Measurements from ENCODE around the gene CNTNAP2.

The CNTNAP2 gene

DNA sequence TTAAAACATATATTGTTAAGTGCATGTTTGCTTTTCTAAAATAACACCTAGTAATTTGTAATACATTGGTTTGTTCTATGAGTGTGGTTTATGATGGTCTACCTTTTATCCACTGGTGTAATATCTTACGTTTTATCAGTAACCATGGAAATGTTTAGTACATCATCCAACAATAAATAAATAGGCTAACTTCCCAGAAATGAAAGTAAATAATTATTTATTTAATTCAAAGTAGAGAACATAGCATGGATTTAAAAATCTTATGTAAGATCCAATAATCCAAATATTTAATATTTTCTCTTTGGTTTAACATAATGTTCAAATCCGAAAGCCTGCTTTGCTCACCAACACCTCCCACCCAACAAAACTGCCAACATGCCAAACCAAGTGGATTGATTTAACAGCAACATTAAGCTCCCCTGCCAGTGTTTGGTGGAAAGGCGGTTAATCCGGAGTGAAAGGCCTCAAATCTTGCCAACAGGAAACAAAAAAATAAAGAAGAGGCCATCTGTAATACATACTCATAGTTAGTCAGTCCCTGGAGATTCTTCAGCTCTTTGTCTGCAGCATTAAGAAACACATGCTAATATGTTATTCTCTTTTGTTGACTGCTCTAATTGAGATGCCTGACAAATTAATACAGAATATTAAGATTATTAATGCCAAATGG is 897.8 kb downstream of the CNTNAP2 start:
- TF ChIP-seq, protein P1, sequence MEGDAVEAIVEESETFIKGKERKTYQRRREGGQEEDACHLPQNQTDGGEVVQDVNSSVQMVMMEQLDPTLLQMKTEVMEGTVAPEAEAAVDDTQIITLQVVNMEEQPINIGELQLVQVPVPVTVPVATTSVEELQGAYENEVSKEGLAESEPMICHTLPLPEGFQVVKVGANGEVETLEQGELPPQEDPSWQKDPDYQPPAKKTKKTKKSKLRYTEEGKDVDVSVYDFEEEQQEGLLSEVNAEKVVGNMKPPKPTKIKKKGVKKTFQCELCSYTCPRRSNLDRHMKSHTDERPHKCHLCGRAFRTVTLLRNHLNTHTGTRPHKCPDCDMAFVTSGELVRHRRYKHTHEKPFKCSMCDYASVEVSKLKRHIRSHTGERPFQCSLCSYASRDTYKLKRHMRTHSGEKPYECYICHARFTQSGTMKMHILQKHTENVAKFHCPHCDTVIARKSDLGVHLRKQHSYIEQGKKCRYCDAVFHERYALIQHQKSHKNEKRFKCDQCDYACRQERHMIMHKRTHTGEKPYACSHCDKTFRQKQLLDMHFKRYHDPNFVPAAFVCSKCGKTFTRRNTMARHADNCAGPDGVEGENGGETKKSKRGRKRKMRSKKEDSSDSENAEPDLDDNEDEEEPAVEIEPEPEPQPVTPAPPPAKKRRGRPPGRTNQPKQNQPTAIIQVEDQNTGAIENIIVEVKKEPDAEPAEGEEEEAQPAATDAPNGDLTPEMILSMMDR (IDR thresholded peaks at IDR 0.05; ENCODE audit: control insufficient read depth, extremely low read depth, insufficient read depth): no peak
- DNase-seq (ENCODE audit: low read depth): no peak

DNA sequence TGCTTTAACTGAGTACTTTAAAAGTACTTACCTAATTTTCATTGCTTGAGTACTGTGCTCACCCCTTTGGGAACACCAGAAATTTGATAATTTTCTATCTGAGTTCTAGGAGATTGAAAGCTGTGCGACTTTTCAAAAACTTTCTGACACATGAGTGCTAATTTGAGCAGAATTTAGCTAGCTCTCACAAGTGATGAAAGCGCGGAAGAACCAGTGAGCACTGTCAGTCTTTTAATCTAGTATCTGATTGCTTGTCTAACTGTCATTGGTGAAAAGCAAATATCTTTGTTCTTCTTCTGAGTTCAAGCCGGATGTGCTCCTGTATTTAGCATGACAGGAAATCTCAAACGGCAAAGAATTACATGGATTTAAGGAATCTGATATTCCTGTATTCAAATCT is 899.4 kb downstream of the CNTNAP2 start:
- no peak for DNase-seq (ENCODE audit: low read depth)
- H3K4me3 ChIP-seq (ENCODE audit: low read depth, low read length): no peak overlapping the region
- TF ChIP-seq, protein P1 (IDR thresholded peaks at IDR 0.05; ENCODE audit: control insufficient read depth, extremely low read depth, insufficient read depth): no peak

More for the DNA sequence above, 897.8 kb downstream of the CNTNAP2 start:
- no peak overlapping the region for H3K4me3 ChIP-seq (ENCODE audit: low read depth, low read length)

DNA sequence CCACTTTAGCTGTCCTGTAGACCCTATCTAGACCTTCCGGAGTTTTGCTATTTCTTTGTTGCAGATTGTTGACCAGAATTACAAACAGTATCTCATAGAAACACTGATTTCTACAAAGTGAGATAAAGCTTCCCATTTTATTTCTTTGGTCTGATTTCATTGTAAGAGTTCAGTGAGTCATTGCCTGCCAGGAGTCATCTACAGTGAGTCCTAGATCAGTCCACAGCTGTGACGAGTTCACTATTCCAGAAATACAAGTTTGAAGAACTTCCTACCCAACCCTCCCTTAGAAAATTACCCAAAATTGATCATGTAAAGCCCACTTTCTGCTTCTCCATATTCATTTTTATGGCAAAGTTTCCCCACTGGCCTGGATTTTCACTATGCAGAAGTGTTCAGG is 905.5 kb downstream of the CNTNAP2 start:
- no peak for DNase-seq (ENCODE audit: low read depth)
- TF ChIP-seq, protein P1 (IDR thresholded peaks at IDR 0.05; ENCODE audit: control insufficient read depth, extremely low read depth, insufficient read depth): no peak
- H3K4me3 ChIP-seq (ENCODE audit: low read depth, low read length): no peak overlapping the region

DNA sequence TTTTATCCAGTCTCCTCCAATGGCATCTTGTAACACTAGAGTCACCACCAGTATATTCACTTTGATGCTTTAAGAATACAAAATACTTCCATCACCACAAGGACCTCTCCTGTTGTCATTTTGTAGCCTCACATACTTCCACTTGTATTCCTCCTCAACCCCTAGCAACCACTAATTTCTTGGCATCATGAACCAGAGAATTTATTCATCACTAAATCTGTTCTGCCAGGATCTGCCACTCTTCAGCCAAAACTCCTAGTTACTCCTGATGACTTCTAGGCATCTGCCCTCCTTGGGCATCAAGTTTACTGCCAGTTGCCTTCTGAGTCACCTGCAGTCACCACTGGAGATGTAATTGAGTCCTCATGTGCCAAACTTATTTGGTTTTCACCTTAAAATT is 906.8 kb downstream of the CNTNAP2 start:
- TF ChIP-seq, protein P1 (IDR thresholded peaks at IDR 0.05; ENCODE audit: control insufficient read depth, extremely low read depth, insufficient read depth): no peak
- H3K4me3 ChIP-seq (ENCODE audit: low read depth, low read length): no peak overlapping the region
- DNase-seq (ENCODE audit: low read depth): no peak

DNA sequence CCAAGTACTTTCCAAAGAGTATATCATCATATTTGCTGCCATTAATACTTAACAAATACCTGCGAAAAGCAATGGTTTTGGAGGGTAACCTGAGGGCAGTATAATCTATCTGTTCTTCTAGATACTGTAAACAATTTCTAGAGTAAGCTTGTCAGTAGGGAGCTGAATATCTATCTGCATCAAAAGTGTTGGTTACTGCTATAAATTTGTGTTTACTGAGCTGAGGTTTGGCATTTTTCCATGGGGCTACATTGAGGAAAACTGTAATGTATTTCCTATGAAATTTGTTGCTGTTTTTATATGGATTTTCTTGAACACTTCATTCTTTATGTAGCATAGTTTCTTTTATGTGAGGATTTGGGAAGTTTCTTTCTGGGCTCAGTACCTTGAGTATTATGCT is 913.4 kb downstream of the CNTNAP2 start:
- H3K4me3 ChIP-seq (ENCODE audit: low read depth, low read length): no peak overlapping the region
- TF ChIP-seq, protein P1 (IDR thresholded peaks at IDR 0.05; ENCODE audit: control insufficient read depth, extremely low read depth, insufficient read depth): no peak
- DNase-seq (ENCODE audit: low read depth): no peak

DNA sequence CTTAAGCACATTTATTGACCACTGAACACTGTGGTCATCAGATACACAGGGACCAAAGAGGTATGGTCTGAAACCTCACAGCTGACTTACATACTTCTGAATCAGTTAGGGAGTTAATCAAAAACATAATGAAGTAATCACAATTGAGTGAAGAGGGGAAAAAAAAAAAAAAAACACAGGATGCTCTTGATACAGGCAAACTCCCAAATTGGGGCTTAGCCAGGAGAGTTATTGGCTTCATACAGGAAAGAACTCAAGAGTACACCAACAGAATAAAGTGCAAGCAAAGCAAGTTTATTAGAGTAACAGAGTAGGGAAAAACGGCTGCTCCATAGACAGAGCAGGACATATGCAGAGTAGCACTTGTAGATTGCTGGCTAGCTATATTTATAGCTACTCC is 917.0 kb downstream of the CNTNAP2 start:
- no peak overlapping the region for H3K4me3 ChIP-seq (ENCODE audit: low read depth, low read length)
- peak; percentile 14 for DNase-seq (ENCODE audit: low read depth)
- TF ChIP-seq, protein P1 (IDR thresholded peaks at IDR 0.05; ENCODE audit: control insufficient read depth, extremely low read depth, insufficient read depth): no peak

DNA sequence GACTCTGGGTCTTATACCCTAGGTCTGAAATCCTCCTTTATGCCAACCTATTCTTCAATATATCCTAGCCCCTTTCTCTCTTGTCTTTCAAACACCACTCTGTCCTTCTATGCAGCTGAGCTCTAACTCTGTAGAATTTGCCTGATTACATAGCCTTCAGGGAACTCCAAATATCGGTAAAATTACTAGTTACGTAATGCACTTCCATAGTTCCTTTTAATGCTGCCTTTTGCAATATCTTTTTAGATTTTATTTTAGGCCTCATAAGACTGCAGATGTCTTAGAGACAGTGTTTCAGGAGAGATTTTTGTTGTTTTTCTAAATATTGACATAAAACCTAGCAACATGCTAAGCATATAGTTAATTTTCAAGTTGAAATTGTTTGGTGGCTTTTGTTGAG is 924.8 kb downstream of the CNTNAP2 start:
- TF ChIP-seq, protein P1 (IDR thresholded peaks at IDR 0.05; ENCODE audit: control insufficient read depth, extremely low read depth, insufficient read depth): no peak
- DNase-seq (ENCODE audit: low read depth): no peak
- H3K4me3 ChIP-seq (ENCODE audit: low read depth, low read length): no peak overlapping the region
